Measurements from ENCODE around the gene TP53I13.
A peak's percentile ranks its signal among the peaks of the same experiment; 100 is the strongest.

The TP53I13 gene

DNA sequence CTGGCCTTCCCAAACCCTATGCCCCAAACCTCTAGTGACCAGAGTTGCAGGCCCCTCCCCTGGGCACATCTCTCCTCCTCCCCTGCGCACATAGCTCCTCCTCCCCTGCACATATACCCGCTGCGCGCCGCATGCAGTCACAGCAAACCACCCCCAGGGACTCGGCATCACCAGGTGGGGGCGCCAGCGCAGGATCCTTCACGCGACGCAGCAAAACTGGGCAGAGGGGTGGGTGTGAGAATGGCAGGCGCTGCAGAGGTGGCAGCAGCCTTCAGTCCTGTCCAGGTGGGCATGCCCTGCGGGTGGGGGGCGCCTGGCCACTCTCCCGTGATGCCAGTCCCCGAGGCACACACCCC, 48.6 kb downstream of the TP53I13 start:
- Histone ChIP-seq H3K27ac (no peak overlapping the region), H3K36me3 (ENCODE audit: insufficient read depth, low read length) (no peaks in the 10 kb centered on the region; the same call in 1 of the 2 replicates), H3K4me3 (peak overlapping the region; percentile 26), H3K9me3 (ENCODE audit: low read depth, low read length) (no peaks in the 10 kb centered on the region), H3K9ac (ENCODE audit: insufficient read length) (no peak overlapping the region)
- DNase-seq (ENCODE audit: low read depth, low spot score) = peak; percentile 47
- no peak for TF ChIP-seq EZH2 (IDR thresholded peaks at IDR 0.05)
- peak; percentile 54; the same call in 1 of the 2 replicates for TF ChIP-seq POLR2AphosphoS5 (IDR thresholded peaks at IDR 0.05; ENCODE audit: borderline replicate concordance, low read depth, low read length)
- peak; percentile 28 for TF ChIP-seq FOXP2 (optimal IDR thresholded peaks at IDR 0.05; ENCODE audit: control extremely low read depth, extremely low read length, insufficient read depth)

DNA sequence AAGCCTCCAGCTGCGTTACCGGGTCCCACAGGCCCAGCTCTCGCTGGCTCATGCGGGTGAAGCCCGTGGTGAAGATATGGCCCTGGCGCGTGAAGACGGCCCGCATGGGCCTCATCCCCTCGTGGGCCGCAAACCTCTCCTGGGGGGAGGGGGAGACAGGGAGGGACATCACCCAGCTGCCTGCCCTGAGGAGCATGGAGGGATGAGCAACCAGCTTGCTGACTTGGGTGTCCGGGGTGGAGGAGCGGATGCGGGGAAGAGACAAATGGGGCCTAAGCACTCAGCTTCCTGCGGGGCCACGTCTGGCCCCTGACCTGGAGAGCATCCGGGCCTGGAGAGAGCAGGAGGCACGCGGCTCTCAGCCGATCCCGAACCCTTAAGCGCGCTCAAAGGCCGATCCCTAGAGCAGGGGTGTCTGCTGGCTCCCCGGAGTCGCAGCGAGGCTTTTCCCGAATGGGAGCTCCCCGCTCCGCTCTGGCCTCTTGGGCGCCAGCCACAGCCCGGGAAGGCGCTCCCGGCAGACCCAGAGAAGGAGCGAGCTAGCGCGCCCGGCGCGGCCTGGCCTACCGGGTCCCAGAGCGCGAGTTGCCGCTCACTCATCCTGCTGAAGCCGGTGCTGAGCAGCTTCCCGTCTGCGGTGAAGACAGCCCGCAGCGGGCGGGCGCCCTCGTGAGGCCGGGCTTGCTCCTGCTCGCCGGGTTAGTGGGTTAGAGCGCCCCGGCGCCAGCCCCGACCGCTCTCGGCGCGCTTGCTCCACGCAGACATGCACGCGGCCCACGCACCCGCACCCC, 49.2 kb downstream of the TP53I13 start:
- peak overlapping the region; percentile 26; the same call in 1 of the 2 replicates for H3K4me3 ChIP-seq
- TF ChIP-seq EZH2 (IDR thresholded peaks at IDR 0.05) = no peak
- no peak for TF ChIP-seq FOXP2 (optimal IDR thresholded peaks at IDR 0.05; ENCODE audit: control extremely low read depth, extremely low read length, insufficient read depth)
- TF ChIP-seq POLR2AphosphoS5 (IDR thresholded peaks at IDR 0.05; ENCODE audit: borderline replicate concordance, low read depth, low read length) = 0 out of 2 replicates have a peak, but pooled peaks have one; percentile 2

DNA sequence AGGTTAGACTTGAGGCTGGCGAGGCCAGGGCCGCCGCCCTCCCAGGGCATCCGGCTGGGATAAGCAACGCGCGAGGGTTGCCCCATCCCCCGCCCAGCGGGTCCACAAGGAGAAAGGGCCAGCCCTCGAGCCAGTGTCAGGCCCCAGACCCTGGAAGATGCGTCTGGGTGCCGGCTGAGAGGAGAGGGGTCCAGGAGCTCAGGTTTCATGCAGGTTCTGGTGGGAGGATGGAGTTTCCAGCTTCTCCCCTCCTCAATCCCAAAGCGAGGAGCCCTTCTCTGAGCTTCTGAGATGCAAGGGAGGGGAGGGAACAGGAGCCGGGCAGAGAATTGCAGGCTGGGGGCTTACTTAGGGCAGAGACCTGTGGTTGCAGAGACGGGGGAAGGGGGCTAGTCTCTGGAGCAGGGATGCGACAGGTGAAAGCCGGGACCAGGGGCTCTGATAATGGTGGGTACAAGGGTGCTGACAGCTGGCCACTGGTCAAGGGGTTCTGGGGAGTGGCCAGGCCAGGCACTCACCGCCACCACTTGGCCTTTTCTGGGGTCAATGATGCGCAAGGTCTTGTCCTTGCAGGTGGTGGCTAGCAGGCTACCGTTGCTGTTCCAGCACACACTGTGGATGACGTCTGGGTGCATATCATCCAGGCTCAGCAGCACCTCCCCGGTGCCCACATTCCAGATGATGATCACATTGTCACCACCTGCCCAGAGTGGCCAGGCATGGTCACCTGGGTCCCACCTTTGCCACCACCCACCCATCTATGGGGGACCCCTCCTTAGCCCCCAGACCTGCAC, 50.0 kb downstream of the TP53I13 start:
- H3K9ac ChIP-seq (ENCODE audit: insufficient read length) = no peak overlapping the region
- no peak overlapping the region for H3K27ac ChIP-seq
- H3K4me3 ChIP-seq = no peak overlapping the region

More for the DNA sequence above, 49.2 kb downstream of the TP53I13 start:
- no peak for DNase-seq (ENCODE audit: low read depth, low spot score)
- no peak overlapping the region for H3K9ac ChIP-seq (ENCODE audit: insufficient read length)
- no peak overlapping the region for H3K27ac ChIP-seq
- no peaks in the 10 kb centered on the region for H3K9me3 ChIP-seq (ENCODE audit: low read depth, low read length)
- H3K36me3 ChIP-seq (ENCODE audit: insufficient read depth, low read length) = no peaks in the 10 kb centered on the region; the same call in 1 of the 2 replicates

DNA sequence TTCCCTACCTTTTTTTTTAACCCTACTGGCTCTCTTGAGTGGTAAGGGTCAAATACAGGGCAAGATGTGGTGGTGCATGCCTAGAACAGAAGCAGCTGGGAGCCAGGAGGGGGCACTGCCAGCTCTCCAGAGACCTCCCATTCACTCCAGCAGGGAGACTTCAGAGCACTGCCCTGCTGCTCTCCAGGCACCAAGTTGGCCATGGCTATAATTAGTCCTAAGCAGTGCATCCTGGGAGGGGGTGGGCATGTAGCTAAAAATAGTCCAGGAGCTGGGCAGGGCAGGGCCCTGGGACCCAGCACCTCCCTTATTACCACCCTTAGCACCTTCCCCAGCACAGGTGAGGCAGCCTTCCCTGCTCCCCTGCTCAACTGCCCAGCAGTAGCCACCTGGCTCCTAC, 50.8 kb downstream of the TP53I13 start:
- Histone ChIP-seq H3K9ac (ENCODE audit: insufficient read length) (no peak overlapping the region), H3K4me3 (no peak overlapping the region), H3K9me3 (ENCODE audit: low read depth, low read length) (no peaks in the 10 kb centered on the region), H3K27ac (no peak overlapping the region), H3K36me3 (ENCODE audit: insufficient read depth, low read length) (no peaks in the 10 kb centered on the region)
- TF ChIP-seq POLR2AphosphoS5 (IDR thresholded peaks at IDR 0.05; ENCODE audit: borderline replicate concordance, low read depth, low read length) (no peak), FOXP2 (optimal IDR thresholded peaks at IDR 0.05; ENCODE audit: control extremely low read depth, extremely low read length, insufficient read depth) (no peak)
- DNase-seq (ENCODE audit: low read depth, low spot score) = no peak

More for the DNA sequence above, 50.0 kb downstream of the TP53I13 start:
- H3K36me3 ChIP-seq (ENCODE audit: insufficient read depth, low read length) = no peaks in the 10 kb centered on the region
- DNase-seq (ENCODE audit: low read depth, low spot score) = no peak
- TF ChIP-seq POLR2AphosphoS5 (IDR thresholded peaks at IDR 0.05; ENCODE audit: borderline replicate concordance, low read depth, low read length) = no peak
- H3K9me3 ChIP-seq (ENCODE audit: low read depth, low read length) = no peaks in the 10 kb centered on the region

DNA sequence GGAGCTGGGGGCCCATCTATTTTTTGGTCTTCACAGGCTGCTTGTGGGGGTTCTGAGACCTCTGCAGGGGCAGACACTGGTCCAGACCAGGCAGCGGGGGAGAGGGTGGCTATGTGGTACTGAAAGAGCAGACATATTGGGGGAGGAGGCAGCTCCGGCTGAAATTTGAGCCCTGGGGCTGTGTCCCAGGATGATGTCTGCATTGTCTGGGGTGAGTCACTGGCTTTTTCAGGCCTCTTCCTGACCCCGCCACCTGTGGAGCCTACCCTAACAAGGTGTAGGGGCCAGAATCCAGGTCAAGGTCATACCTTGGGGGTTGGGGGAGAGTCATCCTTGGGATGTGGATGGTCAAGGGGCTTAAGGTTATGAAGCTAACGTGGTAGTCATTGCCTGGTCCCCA, 51.8 kb downstream of the TP53I13 start:
- no peaks in the 10 kb centered on the region for H3K36me3 ChIP-seq (ENCODE audit: insufficient read depth, low read length)
- H3K4me3 ChIP-seq = no peak overlapping the region
- no peak overlapping the region for H3K9ac ChIP-seq (ENCODE audit: insufficient read length)
- TF ChIP-seq EZH2 (IDR thresholded peaks at IDR 0.05) (no peak), POLR2AphosphoS5 (IDR thresholded peaks at IDR 0.05; ENCODE audit: borderline replicate concordance, low read depth, low read length) (no peak), FOXP2 (optimal IDR thresholded peaks at IDR 0.05; ENCODE audit: control extremely low read depth, extremely low read length, insufficient read depth) (no peak)
- H3K27ac ChIP-seq = no peak overlapping the region
- no peaks in the 10 kb centered on the region for H3K9me3 ChIP-seq (ENCODE audit: low read depth, low read length)
- DNase-seq (ENCODE audit: low read depth, low spot score) = no peak

DNA sequence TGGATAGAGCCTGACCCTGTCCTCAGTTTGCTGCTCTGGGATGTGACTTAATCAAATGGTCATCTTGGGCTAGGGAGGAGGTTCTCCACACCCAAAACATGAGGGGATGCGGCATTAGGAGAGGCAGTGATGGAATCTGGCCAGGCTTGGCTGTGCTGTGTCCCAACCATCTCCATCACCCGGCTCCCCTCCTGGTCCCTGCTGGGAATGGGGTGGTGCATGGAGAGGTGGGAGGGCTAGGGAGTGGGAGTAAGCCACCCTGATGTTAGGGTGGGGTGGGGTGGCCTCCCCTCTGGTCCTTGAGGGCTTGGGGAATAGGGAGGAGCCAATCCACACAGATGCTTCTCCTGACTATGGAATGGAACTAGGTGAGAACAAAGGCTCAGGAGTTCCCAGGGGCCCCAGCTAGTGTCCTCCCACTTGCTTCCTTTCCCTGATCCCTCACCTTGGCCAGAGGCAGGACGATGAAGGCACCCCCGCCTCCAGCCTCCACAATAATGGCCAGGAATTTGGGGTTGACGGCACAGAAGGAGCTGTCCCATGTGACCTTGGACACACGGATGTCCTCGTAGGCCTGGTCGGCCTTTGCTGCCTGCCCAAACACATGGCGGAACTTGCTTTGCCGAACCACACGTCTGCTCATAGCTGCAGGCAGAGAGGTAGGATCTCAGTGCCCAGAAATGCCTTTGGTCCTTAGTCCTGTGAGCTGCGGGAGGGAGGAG, 52.4 kb downstream of the TP53I13 start:
- Histone ChIP-seq H3K27ac (no peak overlapping the region), H3K9me3 (ENCODE audit: low read depth, low read length) (no peaks in the 10 kb centered on the region), H3K36me3 (ENCODE audit: insufficient read depth, low read length) (no peaks in the 10 kb centered on the region), H3K4me3 (no peak overlapping the region), H3K9ac (ENCODE audit: insufficient read length) (no peak overlapping the region)
- DNase-seq (ENCODE audit: low read depth, low spot score) = no peak
- no peak for TF ChIP-seq FOXP2 (optimal IDR thresholded peaks at IDR 0.05; ENCODE audit: control extremely low read depth, extremely low read length, insufficient read depth)
- no peak for TF ChIP-seq EZH2 (IDR thresholded peaks at IDR 0.05)

DNA sequence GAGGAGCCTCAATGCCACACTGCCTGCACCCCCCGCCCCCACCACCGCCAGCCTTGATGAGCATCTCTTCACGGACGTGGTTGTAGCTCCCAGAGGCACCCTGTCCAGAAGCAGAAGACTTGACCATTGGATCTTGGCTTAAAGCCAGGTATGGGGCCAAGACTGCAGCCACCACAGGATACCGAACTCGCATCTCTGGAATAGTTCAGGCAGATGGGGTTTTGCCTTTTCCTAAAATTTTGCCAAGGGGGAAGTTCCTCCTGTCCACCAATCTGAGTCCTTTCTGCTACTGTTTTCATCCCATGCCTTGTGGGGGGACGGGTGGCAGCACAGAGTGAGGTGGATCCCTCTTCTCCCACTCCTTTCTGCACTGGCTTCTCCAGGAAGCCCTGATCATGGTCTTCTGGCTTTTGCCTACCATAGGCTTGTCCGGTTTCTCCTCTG, 53.3 kb downstream of the TP53I13 start:
- Histone ChIP-seq H3K27ac (no peak overlapping the region), H3K36me3 (ENCODE audit: insufficient read depth, low read length) (no peaks in the 10 kb centered on the region), H3K9me3 (ENCODE audit: low read depth, low read length) (no peaks in the 10 kb centered on the region), H3K9ac (ENCODE audit: insufficient read length) (no peak overlapping the region), H3K4me3 (peak overlapping the region; percentile 90)
- DNase-seq (ENCODE audit: low read depth, low spot score) = no peak
- no peak for TF ChIP-seq POLR2AphosphoS5 (IDR thresholded peaks at IDR 0.05; ENCODE audit: borderline replicate concordance, low read depth, low read length)
- TF ChIP-seq FOXP2 (optimal IDR thresholded peaks at IDR 0.05; ENCODE audit: control extremely low read depth, extremely low read length, insufficient read depth) = no peak
- no peak for TF ChIP-seq EZH2 (IDR thresholded peaks at IDR 0.05)

Measured in SK-N-MC (cell line).